OCI-LY3 (cell line): ENCODE data around the gene C1orf21.

ENCODE experiments used
- H2AFZ ChIP-seq: fragments of 200-600, 300-600 bp; shearing (Covaris generic); 2 replicates; pipeline ENCODE4 v1.6.0; 2014; ENCODE audit warnings: antibody characterized with exemption, low read depth, low read length
- H3K27ac ChIP-seq: fragments of 200-600, 300-600 bp; sonication (generic); 2 replicates; pipeline ENCODE4 v1.5.1; 2014; ENCODE audit warnings: mild to moderate bottlenecking, low read length, moderate library complexity, mixed read lengths
- H3K27me3 ChIP-seq: fragments of 200-600, 300-600 bp; sonication (generic); 2 replicates; pipeline ENCODE4 v1.6.1; 2014; ENCODE audit warnings: low read depth, low read length, mixed read lengths
- H3K36me3 ChIP-seq: fragments of 200-600, 300-600 bp; sonication (generic); replicated peaks from 2 replicates; pipeline ENCODE3; 2014; ENCODE audit warnings: low read depth, low read length, mixed read lengths
- H3K4me1 ChIP-seq: fragments of 300-600, 200-600 bp; sonication (generic); 2 replicates; pipeline ENCODE4 v1.6.1; 2014; ENCODE audit warnings: low read length, mixed read lengths
- H3K4me2 ChIP-seq: fragments of 200-600, 300-600 bp; sonication (generic); 2 replicates; pipeline ENCODE4 v1.6.1; 2014; ENCODE audit warnings: low read length, mixed read lengths
- H3K4me3 ChIP-seq: fragments of 300-600, 200-600 bp; sonication (generic); 2 replicates; pipeline ENCODE4 v1.5.1; 2014; ENCODE audit warnings: antibody characterized with exemption, mild to moderate bottlenecking, low read length, moderate library complexity
- H3K79me2 ChIP-seq: fragments of 300-600, 200-600 bp; shearing (Covaris generic); 2 replicates; pipeline ENCODE4 v1.6.1; 2014; ENCODE audit warnings: mild to moderate bottlenecking, low read length, mixed read lengths
- H3K9ac ChIP-seq: fragments of 300-600, 200-600 bp; shearing (Covaris generic); 2 replicates; pipeline ENCODE4 v1.6.0; 2014; ENCODE audit warnings: mild to moderate bottlenecking, low read length, moderate library complexity
- H3K9me3 ChIP-seq: fragments of 200-600, 300-600 bp; shearing (Covaris generic); 2 replicates; pipeline ENCODE4 v1.6.1; 2014; ENCODE audit warnings: low read length, mixed read lengths; ENCODE audit not compliant: insufficient read depth
- H4K20me1 ChIP-seq: fragments of 200-600, 300-600 bp; sonication (generic); 2 replicates; pipeline ENCODE4 v1.6.1; 2016; ENCODE audit warnings: low read length, mixed read lengths; ENCODE audit not compliant: insufficient read depth
- EZH2phosphoT487 ChIP-seq: fragments of 200-600 bp; shearing (Covaris generic); IDR thresholded peaks from 2 replicates; pipeline ENCODE4 v1.6.1; 2018; ENCODE audit warnings: antibody characterized with exemption, mixed run types, low read depth
- TF ChIP-seq, protein P1 (sequence below): fragments of 200-600, 300-600 bp; sonication (generic); IDR thresholded peaks from 2 replicates; pipeline ENCODE4 v1.5.1; 2014; ENCODE audit warnings: antibody characterized with exemption, low read length, low read depth

C1orf21 gene

GRCh38 chr1:184627007-184627341 is 240.1 kb downstream of the C1orf21 start:
- no peak overlapping the region for H3K4me2 ChIP-seq
- no peaks in the 10 kb centered on the region for H3K27me3 ChIP-seq
- no peaks in the 10 kb centered on the region for H3K9me3 ChIP-seq
- TF ChIP-seq EZH2phosphoT487, result no peak
- TF ChIP-seq, protein P1, sequence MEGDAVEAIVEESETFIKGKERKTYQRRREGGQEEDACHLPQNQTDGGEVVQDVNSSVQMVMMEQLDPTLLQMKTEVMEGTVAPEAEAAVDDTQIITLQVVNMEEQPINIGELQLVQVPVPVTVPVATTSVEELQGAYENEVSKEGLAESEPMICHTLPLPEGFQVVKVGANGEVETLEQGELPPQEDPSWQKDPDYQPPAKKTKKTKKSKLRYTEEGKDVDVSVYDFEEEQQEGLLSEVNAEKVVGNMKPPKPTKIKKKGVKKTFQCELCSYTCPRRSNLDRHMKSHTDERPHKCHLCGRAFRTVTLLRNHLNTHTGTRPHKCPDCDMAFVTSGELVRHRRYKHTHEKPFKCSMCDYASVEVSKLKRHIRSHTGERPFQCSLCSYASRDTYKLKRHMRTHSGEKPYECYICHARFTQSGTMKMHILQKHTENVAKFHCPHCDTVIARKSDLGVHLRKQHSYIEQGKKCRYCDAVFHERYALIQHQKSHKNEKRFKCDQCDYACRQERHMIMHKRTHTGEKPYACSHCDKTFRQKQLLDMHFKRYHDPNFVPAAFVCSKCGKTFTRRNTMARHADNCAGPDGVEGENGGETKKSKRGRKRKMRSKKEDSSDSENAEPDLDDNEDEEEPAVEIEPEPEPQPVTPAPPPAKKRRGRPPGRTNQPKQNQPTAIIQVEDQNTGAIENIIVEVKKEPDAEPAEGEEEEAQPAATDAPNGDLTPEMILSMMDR, result no peak
- no peak overlapping the region for H2AFZ ChIP-seq
- no peak overlapping the region for H3K27ac ChIP-seq
- no peaks in the 10 kb centered on the region for H3K79me2 ChIP-seq
- no peak overlapping the region for H3K4me3 ChIP-seq
- H3K36me3 ChIP-seq, result no peaks in the 10 kb centered on the region
- H3K4me1 ChIP-seq, result peaks cover 12% of the 10 kb centered on the region
- H3K9ac ChIP-seq, result no peak overlapping the region
- H4K20me1 ChIP-seq, result no peaks in the 10 kb centered on the region

DNA sequence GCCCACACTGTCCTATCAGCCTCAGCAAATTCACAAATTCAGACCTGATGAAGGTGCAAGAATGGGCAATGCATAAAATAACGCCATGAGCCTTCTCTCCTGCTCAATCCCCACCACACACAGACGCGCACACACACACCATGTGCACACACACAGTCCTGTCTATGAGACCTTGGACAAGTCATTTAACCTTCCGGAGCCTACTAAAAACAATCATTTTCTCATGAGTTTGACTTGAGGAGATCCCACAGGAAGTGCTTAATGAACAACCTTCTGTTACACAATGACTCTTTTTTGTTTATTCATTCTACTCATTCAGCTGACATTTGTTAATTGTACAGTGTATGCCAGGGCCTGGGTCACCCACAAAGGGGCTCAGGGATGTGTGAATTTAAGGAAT is 242.4 kb downstream of the C1orf21 start:
- no peak overlapping the region for H3K27ac ChIP-seq
- H3K36me3 ChIP-seq, result no peaks in the 10 kb centered on the region
- no peak overlapping the region for H3K9ac ChIP-seq
- no peaks in the 10 kb centered on the region for H3K79me2 ChIP-seq
- no peak overlapping the region for H2AFZ ChIP-seq
- no peaks in the 10 kb centered on the region for H3K27me3 ChIP-seq
- H3K4me2 ChIP-seq, result no peak overlapping the region
- H4K20me1 ChIP-seq, result no peaks in the 10 kb centered on the region
- H3K4me1 ChIP-seq, result peaks cover 9% of the 10 kb centered on the region
- no peaks in the 10 kb centered on the region for H3K9me3 ChIP-seq
- no peak overlapping the region for H3K4me3 ChIP-seq
- TF ChIP-seq EZH2phosphoT487, result no peak
- TF ChIP-seq, protein P1, result no peak

GRCh38 chr1:184630679-184631060 is 243.8 kb downstream of the C1orf21 start:
- Histone ChIP-seq H3K27ac (no peak overlapping the region), H3K9me3 (no peaks in the 10 kb centered on the region), H3K27me3 (no peaks in the 10 kb centered on the region), H3K4me2 (no peak overlapping the region), H3K4me3 (no peak overlapping the region), H2AFZ (no peak overlapping the region), H3K9ac (no peak overlapping the region), H3K36me3 (no peaks in the 10 kb centered on the region), H3K79me2 (no peaks in the 10 kb centered on the region), H3K4me1 (no peaks in the 10 kb centered on the region), H4K20me1 (no peaks in the 10 kb centered on the region)
- no peak for TF ChIP-seq EZH2phosphoT487
- TF ChIP-seq, protein P1, result no peak

GRCh38 chr1:184632415-184633175 is 245.8 kb downstream of the C1orf21 start:
- Histone ChIP-seq H3K4me3 (no peak overlapping the region), H3K4me2 (no peak overlapping the region), H3K9ac (no peak overlapping the region), H3K4me1 (no peaks in the 10 kb centered on the region), H3K36me3 (no peaks in the 10 kb centered on the region), H3K27ac (no peak overlapping the region), H2AFZ (no peak overlapping the region), H3K79me2 (no peaks in the 10 kb centered on the region), H4K20me1 (no peaks in the 10 kb centered on the region), H3K9me3 (no peaks in the 10 kb centered on the region), H3K27me3 (no peaks in the 10 kb centered on the region)
- TF ChIP-seq EZH2phosphoT487, result no peak
- TF ChIP-seq, protein P1, result no peak
